GM19468 (cell line): ENCODE results near the gene HRAS.
A peak's percentile ranks its signal among the peaks of the same experiment; 100 is the strongest.

Experiments used
- ATAC-seq: cut with Tn5 transposase; IDR thresholded peaks from one replicate; pipeline ENCODE4 v1.9.1; 2021; ENCODE audit warnings: mild to moderate bottlenecking, moderate library complexity, moderate number of reproducible peaks; ENCODE audit not compliant: unreplicated experiment; ENCODE audit errors: extremely low read depth

Gene HRAS

GRCh38 chr11:515131-515530 is 20.2 kb downstream of the HRAS start:
- ATAC-seq = no peak

- no peak for ATAC-seq
Observed at GRCh38 chr11:514606-515005, 20.8 kb downstream of the HRAS start.

- no peak for ATAC-seq
Observed at GRCh38 chr11:512761-513595, 22.4 kb downstream of the HRAS start.

- no peak for ATAC-seq
Observed at GRCh38 chr11:508956-509355, 26.4 kb downstream of the HRAS start.

GRCh38 chr11:507727-508515 is 27.5 kb downstream of the HRAS start:
- no peak for ATAC-seq

- ATAC-seq = no peak
Observed at GRCh38 chr11:506995-507726, 28.2 kb downstream of the HRAS start, which contains the start of gene RNH1. Gene RNH1 (minus strand): TSS chr11:507242. CDS start chr11:502162, 5,080 bp downstream.

GRCh38 chr11:506238-506994 is 29.0 kb downstream of the HRAS start:
- peak; percentile 51 for ATAC-seq

GRCh38 chr11:504994-505344 is 30.4 kb downstream of the HRAS start:
- ATAC-seq = no peak

GRCh38 chr11:504053-504993 is 31.1 kb downstream of the HRAS start:
- ATAC-seq = no peak

- ATAC-seq = no peak
Observed at GRCh38 chr11:503179-503981, 32.0 kb downstream of the HRAS start.

GRCh38 chr11:502288-503178 is 32.8 kb downstream of the HRAS start:
- ATAC-seq = no peak

- ATAC-seq = no peak
Observed at GRCh38 chr11:501683-502287, 33.6 kb downstream of the HRAS start.

- ATAC-seq = no peak
Observed at GRCh38 chr11:501001-501682, 34.2 kb downstream of the HRAS start.

- no peak for ATAC-seq
Observed at GRCh38 chr11:499201-500076, 35.9 kb downstream of the HRAS start.
